ENCODE data around the gene SPINK8.
"Not testable (repeated sequence)": the region's sequence is repeated elsewhere in the genome, so short reads cannot be mapped to it uniquely, and the experiment has no call there.

SPINK8 gene

DNA sequence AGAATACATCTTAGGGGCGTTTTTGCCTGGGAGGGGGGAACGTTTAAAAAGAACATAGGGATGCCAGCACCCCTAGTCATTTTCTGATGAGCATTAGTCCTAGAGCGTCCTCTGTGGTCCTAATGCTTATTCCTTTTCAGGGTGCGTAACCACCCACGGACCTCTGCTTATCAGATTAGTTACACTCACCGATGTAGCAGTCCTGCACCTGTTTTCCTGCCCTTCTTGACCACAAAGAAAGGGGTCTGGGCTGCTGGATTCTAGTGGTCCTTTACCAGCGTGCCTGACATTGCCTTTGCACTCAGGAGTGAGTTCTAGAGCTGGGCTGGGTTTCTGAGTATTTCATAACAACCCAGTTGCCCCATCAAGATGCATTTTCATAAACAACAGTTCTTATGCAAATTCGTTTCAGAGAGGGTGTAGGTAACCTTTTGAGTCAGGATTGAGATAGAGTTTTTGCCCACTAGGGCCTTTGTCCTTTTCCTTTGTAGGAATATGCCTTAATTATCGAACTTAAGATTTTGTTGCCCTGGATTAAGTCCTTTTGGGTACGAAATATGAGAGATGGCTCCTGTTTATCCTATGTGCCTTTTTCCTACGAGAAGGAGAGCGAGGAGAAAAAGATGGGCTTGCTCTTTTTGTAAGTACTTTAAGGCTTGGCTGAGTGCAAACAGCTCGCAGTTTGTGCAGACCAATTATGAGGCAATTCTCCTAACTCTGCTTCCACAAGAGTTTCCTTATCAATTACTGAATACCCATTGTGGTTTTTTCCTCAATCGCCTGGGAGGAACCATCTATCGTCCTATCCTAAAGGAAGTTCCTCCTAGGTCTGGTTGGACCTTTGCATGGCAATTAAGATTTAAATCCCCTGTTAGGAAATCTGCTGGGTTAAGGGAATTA lies at the start of gene SPINK8:
Gene SPINK8 (minus strand): TSS at position 316 of the 900 bp plus-strand sequence. CDS start 5,320 bp downstream, outside the sequence.
- DNase-seq: not testable (repeated sequence)

DNA sequence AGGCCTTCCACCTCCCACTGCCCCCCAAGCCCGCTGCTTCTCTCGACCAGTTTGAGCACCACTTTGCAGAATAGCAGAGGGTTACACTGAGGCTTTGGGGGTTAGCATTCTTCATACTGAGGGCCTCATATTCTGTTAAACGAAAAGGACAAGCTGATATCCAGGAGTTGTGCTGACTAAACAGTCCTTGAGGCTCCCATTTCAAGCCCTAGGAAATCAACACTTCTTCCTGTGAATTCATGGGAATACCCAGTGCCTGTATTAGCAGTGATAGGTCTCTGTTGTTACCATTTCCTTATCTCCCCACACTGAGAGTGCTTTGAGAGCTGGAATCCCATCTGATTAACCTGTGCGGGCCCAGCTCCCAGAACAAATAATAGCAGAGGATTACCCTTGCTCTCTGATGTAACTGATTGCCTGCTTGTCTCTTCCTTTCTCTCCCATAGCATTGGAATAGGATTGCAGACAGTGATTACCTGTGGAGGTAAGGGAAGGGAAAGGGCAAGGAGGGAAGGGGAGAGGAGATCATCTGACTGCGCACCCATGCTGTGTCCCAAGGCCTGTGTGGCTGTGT lies 39.5 kb upstream of the SPINK8 start:
- no peak for DNase-seq

DNA sequence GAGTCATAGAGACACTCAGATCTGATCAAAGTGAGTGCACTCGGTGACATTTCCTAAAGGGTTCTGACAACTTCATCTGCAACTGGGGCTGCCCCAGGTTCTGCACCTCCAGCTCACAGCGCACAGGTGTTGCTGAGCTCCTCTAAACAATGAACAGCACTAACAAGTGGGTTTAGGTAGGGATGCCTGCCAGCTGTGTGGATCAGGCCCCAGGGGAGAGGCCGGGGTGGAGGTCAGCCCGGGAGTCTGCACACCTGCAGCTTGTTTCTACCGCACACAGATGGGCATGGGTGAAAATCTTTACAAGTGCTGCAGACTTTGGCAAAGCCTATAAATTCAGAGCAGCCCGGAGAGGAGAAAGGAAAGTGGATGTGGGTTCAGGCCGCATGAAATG lies 38.9 kb upstream of the SPINK8 start:
- DNase-seq: no peak

DNA sequence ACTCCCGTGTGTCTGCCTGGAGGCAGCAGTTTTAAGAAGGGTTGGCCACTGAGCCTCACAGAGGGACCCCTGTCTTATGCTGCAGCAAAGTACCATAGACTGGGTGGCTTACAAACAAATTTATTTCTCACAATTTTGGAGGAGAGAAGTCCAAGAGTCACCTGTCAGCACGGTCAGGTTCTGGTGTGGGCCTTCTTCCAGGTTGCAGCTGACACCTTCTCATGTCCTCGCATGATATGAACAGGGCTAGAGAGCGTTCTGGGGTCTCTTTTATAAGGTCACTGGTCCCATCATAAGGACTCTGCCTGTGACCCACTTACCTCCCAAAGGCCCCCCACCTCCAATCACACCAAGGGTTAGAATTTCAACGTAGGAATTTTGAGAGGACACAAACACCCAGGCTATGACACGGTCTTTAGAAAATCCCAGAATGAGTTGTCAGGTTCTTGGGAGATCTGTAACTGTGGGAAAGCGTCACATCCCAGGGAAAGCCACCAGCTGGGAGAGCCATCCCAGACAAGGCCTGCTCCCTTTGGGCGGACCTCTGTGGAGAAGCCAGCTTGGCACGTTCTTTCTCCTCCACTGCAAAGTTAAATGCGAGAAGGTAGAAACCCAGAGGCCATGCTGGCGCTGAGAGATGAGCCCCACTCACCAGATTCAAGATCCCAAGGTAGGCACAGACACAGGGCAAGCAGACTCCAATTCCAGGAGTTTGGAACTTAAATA lies 38.4 kb upstream of the SPINK8 start, which contains the start of gene FBXW12:
Gene FBXW12 (plus strand): TSS at position 569 of the 726 bp plus-strand sequence. CDS start 549 bp downstream, outside the sequence.
- no peak for DNase-seq

DNA sequence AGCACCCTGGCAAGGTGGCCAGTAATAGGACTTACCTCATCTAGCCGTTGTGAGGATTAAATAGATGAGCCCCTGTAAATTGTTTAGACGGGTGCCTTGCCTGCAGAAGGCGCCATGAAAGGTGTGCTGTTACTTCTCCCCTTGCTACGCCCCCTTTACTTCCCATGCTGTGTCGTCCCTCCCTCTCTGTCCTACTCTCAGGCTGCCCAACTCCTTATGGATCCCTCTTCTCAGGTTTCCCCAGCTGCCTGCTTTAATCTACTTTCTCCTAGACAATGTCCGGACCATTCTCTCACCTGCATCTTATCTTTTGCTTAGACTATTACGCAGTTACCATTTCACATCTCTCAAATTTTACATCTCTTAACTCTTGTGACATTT lies 36.9 kb upstream of the SPINK8 start:
- no peak for DNase-seq

DNA sequence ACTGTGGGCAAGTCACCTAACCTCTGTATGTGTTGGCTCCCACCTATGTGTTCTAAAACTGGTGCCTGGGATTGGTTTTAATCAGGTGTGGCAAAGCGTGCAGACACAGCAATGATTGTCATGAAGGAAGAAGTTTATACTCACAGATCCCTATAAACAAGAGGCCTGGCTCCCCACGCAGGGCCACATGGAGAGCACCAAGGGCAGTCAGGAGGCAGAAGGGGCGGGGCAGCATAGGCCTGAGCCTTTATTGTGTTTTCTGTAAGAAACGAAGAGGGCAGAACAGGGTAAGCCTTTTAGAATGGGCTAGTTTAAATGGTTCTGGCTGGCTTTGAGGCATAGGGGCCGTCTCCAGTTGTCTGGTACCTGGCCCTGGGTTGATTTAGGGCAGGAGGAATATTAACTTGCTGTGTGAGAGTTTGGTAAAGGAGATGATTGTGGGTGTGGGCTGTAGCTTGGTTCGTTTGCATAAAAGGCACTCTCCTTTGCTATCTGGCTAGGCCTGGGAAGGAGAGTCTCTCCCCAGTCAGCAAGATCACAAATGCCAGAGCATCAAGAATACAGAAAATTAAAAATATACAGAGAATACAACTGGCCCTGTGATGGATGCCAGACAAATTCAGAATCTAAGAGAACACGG lies 36.4 kb upstream of the SPINK8 start:
- DNase-seq: no peak

DNA sequence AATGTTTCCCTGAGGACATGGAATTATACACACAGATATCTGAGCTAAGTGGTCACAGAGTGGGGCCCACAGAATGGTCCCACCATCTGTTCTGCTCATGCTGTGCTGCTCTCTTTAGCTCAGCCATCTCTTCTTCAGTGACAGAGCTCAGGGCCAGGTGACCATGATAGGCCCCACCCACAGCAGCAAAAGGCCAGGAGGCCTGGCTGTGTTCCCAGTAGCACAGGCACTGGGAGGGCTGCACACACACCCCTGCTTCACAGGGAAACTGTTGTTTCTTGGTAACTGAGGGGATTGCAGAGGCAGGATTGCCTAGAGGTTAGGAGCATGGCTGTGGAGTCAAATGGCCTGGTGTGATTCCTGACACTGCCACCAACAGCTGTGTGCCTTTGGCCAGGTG lies 33.7 kb upstream of the SPINK8 start:
- DNase-seq: no peak

DNA sequence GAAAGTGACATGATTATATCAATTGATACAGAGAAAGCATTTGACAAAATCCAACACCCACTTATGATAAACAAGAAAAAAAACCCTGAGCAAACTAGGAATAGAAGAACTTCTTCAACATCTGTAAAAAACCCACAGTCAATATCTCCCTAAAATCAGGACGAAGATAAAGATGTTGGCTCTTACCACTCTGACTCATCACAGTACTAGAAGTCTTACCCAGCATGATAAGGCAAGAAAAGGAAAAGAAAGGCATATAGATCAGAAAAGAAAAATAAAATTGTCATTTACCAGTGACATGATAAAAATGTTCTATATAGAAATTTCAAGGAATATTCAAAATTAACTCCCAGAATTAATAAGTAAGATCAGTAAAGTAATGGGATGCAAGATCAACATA lies 31.4 kb upstream of the SPINK8 start:
- DNase-seq: no peak

DNA sequence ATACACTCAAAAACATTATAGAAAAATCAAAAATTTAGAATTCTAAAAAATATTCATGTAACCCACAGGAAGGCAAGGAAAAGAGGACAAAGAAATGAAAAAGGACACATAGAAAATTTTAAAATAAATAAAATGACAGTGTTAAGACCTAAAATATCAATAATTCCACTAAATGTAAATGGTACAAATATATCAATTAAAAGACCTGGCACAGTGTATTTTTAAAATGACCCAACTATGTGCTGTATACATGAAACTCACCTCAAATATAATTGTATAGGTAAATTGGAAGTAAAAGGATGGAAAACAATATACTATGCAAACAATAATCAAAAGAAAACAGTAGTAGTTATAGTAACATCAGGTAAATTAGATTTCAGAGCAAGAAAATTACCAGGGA lies 28.5 kb upstream of the SPINK8 start:
- no peak for DNase-seq

DNA sequence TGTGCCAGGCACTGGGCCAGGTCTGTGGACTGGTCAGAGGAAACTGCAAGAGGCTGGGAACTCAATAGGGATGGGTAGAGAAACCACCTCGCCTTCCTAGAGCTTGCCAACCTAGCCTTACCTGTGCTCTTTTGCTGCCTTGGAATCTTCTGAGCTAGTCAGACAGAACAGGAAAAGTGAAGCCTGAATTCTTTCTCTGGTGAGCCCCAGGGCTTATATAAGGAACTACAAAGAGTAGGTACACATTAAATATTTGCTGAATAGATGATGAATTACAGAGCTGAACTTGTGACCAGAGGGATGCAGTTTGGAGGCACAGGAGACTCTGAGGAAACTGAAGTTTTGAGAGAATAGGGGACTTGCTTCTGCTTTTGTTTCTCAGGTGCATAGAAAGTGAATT lies 23.0 kb upstream of the SPINK8 start:
- no peak for DNase-seq

DNA sequence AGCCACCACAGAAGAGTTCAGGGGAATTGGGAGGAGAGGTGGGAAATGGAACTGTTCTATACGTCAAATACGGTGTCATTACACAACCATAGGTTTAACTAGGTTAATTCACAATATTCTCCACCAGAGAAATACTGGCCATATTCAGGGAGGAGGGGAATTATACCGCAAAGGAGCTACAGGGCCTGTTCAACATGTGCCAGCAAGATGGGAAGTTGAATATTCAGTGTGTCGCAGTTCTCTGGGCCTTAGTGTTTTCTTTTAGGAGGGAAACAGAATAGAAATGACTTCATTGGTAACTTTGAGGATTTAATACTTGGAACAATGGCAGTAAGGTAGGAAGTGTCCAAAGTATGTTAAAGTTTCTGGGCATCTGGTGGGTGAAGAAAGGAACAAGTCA lies 20.5 kb upstream of the SPINK8 start:
- no peak for DNase-seq

DNA sequence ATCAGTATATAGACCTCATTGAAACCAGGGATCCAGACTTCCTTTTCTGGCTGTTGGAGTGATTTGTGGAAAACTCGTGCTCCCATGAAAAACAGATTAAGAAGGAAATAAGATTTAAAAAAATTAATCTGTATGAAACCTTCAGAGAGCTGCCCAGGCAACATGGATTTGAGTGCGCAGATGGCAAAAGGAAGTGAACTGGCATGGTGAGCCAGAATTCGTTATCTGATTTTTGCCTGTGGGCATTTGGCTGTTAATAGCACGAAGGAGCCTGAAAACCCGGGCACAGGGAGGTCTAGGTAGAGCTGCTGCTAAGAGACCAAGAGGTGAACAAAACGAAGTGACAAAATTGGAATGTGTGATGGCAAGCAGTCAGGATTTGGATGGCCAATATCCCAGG lies 19.1 kb upstream of the SPINK8 start:
- DNase-seq: no peak

DNA sequence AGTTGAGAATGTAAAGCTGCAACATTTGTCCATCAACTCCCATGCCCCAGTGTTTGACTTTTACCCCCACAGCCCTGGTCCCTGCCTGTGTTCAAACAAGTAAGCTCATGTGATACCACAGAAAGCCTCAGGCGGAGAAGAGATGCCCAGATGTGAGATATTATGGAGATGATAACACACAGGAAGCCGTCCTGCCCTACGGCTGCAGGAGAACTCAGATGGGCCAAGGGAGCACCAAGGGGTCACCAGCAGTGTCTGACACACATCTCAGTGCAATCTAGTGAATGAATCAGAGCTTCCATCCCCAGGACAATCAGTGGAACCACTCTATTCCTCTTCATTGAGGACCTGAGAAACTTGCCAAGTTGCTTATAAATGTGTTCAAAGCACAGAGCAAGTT lies 14.0 kb upstream of the SPINK8 start:
- DNase-seq: no peak

DNA sequence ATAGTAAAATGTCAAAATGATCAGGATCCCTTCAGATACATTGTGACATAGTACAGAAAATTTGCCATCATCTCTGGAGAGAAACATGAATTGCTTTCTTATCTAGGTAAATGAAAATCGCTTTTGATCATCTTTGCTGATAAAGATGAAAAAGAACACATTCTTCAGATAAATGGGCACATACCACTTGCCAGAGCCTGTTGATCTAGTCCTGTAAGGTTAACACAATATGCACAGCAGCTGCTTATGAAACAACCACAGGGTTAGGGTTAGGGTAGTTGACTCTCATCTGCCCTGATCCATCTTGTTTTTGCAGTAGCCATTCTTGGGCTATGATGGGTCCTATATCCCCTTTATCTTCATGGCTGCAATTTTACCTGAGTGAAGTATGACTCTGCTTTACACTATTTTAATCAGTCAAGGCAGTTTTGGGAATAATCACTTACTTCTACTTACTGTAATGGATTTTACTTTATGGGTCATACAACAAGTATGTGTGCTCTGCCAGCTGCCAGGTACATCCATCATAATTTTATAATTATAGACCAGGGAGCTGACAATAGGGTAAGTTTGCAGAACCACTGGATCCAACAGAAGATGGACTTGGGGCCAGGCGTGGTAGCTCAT lies 12.6 kb upstream of the SPINK8 start:
- DNase-seq: no peak

DNA sequence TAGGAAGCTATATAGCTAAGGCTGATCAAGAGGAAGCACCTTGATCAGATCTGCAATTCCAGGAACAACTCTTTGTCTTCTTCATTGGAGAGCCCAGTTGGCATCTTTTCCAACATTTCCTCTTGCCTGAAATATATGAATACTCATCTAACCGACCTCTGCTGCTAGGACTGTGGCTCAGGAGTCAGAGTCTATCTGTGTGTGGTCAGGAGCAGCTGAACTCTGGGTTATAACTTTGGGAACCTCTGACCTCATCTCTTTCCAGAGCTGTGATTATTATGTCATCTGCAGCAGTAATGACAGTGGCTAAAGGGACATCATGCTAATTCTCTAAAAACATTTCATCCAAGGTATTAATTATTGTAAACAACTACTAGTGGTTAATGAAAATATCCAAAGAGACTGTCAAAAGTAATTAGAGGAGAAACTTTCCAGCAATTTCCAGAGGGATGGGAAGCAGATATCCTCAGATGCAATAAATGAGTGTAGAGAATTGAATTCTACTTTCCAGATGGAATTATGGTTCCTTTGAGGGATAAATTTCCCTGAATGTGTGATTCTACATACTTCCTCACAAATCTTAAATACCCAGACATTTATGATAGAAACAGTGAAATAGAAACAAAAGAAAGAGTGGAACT lies 11.5 kb upstream of the SPINK8 start:
- DNase-seq: no peak

DNA sequence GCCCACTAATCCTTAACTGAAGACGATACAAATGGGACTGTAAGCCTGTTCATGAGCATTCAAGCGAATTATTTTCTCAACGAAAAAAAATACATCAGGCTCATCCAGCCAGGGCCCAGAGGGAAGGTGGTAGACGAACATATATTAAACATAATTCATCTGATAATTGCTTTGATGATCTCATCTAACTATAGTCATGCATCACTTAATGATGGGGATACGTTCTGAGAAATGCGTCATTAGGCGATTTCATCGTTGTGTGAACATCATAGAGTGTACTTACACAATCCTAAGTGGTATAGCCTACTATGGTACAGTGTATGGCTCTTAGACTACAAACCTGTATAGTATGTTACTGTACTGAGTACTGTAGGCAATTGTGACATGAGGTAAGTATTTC lies 10.0 kb upstream of the SPINK8 start:
- no peak for DNase-seq

DNA sequence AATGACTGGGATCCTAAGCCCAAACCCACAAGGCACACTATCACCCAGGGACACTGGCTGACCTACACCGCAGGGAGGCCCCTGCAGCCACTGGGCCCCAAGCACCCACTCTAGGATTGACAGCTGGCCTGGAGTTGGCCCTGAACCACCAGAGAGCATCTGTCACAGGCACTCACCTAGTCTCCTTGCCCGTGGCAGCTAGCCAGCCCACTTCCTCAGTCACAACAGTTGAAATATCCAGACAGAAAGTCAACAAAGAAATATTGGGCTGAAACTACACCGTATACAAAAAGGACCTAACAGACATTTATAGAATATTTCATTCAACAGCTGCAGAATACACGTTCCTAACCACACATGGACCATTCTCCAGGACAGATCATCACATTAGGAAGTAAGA lies 5.2 kb upstream of the SPINK8 start:
- DNase-seq: no peak

DNA sequence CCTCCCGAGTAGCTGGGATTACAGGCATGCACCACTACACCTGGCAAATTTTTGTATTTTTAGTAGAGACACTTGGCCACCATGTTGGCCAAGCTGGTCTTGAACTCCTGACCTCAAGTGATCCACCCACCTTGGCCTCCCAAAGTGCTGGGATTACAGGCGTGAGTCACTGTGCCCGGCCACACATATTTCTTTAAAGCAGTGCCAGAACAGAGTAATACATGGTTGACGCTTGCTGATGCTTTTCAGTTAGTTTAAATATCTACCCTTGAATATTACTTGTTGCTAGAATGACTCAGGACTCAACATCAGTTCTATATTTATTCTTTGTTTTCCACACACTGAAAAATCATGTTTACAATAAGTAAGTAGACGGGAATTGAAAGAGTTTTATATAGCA lies 4.1 kb upstream of the SPINK8 start:
- not testable (repeated sequence) for DNase-seq

DNA sequence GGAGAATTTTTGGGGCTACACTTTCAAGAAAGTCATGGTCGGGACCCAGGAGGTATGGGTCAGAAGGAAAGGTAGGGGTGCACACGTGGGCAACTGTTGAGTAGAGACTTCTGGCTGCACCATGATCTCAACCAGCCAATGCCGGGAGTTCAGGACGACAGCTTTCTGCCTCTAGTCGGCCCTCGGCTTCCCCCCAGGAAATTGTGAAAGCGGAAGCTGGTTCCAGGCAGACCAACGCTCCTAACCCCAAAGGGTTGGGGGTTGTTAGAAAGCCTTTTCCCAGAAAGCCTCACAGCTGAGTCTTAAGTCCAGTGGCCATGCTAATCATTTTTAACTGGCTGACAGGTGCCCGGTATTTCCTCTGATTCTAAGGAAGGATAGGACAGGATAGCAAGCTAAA lies 1.8 kb upstream of the SPINK8 start:
- DNase-seq: not testable (repeated sequence)

DNA sequence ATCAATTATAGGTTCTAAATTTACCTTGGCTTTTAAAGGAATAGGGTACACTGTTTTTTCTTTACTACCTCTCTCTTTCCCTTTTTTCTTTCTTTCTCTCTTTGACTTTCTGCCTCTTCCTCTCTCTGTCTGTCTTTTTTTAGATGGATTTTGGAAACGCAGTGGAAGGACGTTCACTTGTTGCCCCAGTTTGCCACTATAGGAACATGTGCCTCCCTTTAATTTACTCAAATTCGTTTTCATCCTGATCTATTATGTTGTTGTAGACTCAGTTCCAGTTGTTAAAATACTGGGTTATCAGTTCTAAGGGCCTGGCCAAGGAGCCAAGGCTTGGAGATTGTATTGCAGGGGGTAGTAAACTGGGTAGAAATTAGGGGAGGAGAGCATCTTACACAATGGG lies 1.1 kb upstream of the SPINK8 start:
- DNase-seq: no peak

DNA sequence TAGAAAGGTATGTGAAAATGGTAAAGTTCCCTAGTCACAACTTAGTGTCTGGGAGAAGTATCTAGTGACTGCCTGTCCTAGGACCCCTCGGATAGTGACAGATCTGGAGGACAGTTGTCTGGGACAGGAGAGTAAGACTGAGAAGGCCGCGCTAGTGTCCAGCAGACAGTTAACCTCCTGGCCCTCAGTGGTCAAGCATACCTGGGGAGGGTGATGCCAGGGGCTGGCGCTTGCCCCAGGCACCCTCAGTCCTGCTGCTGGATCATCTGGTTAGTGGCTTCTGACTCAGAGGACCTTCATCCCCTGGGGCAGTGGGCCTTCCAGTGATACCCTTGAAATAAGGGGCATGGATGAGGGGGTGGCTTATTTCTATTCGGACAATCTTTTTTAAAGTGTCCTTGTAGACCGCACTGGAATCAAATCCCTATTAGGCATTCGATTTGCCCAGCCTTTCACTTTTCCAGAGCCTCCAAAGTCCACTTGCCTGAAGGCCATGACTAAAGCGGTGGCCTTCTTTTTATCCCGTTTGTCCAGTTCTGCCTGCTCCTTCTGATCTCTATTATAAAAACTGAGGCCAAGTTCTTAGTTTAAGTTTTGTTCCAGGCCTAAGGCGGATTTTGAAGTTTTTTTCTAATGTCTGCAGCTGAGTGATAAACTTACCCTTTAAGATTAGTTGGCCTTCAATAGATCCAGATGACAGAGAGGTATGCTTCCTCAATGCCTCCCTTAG lies 1.6 kb downstream of the SPINK8 start:
- not testable (repeated sequence) for DNase-seq

DNA sequence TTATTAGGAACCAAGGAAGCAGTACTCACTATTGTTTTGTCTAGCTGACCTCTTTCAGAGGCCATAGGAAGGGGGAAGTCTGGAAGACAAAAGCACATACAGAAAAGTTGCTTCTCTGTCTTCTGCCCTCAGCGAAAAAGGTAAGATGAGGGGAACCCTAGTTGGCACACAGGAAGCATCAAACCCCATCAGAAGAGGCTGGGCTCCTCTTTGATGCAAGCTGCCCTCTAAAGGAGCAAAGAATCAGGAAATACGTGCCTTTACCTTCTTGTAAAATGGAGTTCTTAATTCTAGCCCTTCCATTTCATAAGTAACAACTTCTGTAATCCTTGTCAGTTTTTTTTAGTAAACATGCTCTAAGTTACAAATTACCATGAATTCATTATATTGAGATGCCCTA lies 12.5 kb downstream of the SPINK8 start:
- no peak for DNase-seq

Measured in NCI-H2227 treated with DMSO at 0.1 percent for 48 hours (cell line).